Testis (tissue), 2 donors: Measurements from ENCODE around the gene POLR2J.
"Not testable (repeated sequence)": the region's sequence is repeated elsewhere in the genome, so short reads cannot be mapped to it uniquely, and the experiment has no call there.

Experiments
- CTCF ChIP-seq, 3 experiments: fragments of 450-650 bp in 2 of 3; fragments of 200-600 bp in 1 of 3; sonication (generic) in 1 of 3; IDR thresholded peaks; one replicate each; pipeline ENCODE4 v1.5.1; 2016 to 2019; ENCODE audit warnings: antibody characterized with exemption in 3 of 3, mild to moderate bottlenecking in 2 of 3, moderate library complexity in 1 of 3
- POLR2A ChIP-seq: fragments of 450-650 bp; IDR thresholded peaks from one replicate; pipeline ENCODE4 v1.6.1; 2017; ENCODE audit warnings: antibody characterized with exemption, mild to moderate bottlenecking, moderate library complexity

GRCh38 chr7:102516951-102517350, 38.2 kb upstream of the POLR2J start:
- not testable (repeated sequence) for TF ChIP-seq CTCF (IDR thresholded peaks at IDR 0.05); POLR2A
